ENCODE results near the gene OTOF.

- TF ChIP-seq CTCF (IDR thresholded peaks at IDR 0.05; ENCODE audit: low read length) (no peak), EZH2phosphoT487 (IDR thresholded peaks at IDR 0.05; ENCODE audit: low read length) (no peak)
Measured at GRCh38 chr2:26410764-26411243, 67.1 kb downstream of the OTOF start.

Measured in MM.1S (cell line).